ENCODE data around the gene FBXO40. TPM values are rescaled to one million over a fixed set of nuclear protein-coding genes. Genes with fewer than 3 reads are reported as not detected.
A peak's percentile ranks its signal among the peaks of the same experiment; 100 is the strongest.

Gene FBXO40, protein sequence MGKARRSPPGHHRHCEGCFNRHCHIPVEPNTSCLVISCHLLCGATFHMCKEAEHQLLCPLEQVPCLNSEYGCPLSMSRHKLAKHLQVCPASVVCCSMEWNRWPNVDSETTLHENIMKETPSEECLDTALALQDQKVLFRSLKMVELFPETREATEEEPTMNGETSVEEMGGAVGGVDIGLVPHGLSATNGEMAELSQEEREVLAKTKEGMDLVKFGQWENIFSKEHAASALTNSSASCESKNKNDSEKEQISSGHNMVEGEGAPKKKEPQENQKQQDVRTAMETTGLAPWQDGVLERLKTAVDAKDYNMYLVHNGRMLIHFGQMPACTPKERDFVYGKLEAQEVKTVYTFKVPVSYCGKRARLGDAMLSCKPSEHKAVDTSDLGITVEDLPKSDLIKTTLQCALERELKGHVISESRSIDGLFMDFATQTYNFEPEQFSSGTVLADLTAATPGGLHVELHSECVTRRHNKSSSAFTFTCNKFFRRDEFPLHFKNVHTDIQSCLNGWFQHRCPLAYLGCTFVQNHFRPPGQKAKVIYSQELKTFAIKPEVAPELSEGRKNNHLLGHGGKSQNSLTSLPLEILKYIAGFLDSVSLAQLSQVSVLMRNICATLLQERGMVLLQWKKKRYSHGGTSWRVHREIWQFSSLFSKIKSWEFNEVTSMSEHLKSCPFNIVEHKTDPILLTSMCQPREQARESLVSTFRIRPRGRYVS
- total RNA-seq (2014; rRNA removed; shearing (Covaris generic)) (0.03 and 0.23 TPM in 2 replicates), polyA plus RNA-seq (2016; fragmentation: Nextera tagmentation; extraction: Ambion mirVana) (0.05 TPM in 1 of 2 replicates, not detected in the other)
- long read RNA-seq = 0 reads

DNA sequence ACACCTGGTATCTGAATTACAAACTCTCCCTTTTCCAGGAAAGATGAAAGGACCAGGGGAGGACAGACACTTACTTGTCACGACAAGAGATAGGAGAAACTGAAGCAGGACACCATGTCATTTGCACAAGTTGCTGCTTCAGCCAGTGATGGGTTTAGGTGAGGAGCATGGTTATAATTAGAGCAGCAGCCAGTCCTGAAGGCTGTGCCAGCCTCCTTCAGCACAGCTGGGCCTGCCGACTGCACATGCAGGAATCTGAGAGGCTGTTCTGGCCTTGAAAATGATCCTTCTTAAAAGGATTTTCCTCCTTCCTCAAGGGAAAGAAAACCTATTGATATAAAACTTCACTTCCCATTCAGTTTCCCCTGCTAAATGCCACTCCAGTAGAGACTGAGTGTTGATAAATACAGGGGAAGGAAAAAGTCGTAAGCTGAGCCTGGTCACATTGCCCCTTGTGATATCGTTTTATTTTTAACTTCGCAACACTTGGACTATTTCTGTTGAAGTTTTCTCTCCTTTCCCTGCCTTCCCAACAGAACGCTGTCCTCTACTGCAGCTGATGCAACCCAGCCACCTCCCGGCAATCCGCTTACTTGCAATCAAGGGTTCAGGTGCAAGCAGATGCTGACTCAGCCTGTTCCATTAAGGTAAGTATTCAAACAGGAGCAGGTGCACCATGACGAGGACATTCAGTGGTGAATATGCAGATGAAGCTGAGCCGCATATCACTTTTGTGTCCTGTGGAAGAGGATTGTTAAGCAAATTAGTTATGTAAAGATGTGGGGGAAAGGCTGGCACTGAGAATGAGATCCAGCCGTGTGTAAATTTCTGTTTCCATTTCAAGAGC is at the start of gene FBXO40:
Gene FBXO40, plus strand, starts transcription at position 524 of the 847 bp plus-strand sequence. CDS start 27,197 bp downstream, outside the sequence.
- TF ChIP-seq, protein P1, sequence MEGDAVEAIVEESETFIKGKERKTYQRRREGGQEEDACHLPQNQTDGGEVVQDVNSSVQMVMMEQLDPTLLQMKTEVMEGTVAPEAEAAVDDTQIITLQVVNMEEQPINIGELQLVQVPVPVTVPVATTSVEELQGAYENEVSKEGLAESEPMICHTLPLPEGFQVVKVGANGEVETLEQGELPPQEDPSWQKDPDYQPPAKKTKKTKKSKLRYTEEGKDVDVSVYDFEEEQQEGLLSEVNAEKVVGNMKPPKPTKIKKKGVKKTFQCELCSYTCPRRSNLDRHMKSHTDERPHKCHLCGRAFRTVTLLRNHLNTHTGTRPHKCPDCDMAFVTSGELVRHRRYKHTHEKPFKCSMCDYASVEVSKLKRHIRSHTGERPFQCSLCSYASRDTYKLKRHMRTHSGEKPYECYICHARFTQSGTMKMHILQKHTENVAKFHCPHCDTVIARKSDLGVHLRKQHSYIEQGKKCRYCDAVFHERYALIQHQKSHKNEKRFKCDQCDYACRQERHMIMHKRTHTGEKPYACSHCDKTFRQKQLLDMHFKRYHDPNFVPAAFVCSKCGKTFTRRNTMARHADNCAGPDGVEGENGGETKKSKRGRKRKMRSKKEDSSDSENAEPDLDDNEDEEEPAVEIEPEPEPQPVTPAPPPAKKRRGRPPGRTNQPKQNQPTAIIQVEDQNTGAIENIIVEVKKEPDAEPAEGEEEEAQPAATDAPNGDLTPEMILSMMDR (conservative IDR thresholded peaks at IDR 0.05; ENCODE audit: low read depth in 2 of 2) = peak in 1 of 2 experiments; percentile 76; a peak in 2 of 4 replicates
- TF ChIP-seq CREB1 (CRISPR knock-in tag; IDR thresholded peaks at IDR 0.05; ENCODE audit: low read depth) = peak; percentile 78
- no peak for TF ChIP-seq ZNF331 (CRISPR knock-in tag; IDR thresholded peaks at IDR 0.05; ENCODE audit: low read depth)
- TF ChIP-seq NANOG (IDR thresholded peaks at IDR 0.05; ENCODE audit: borderline replicate concordance) = peak; percentile 96
- TF ChIP-seq POLR2AphosphoS5 (IDR thresholded peaks at IDR 0.05; ENCODE audit: low read depth) = peak; percentile 56; the same call in 1 of the 2 replicates
- H3K9me2 ChIP-seq (ENCODE audit: insufficient read depth) = no peaks in the 10 kb centered on the region
- peaks cover 47% of the 10 kb centered on the region for H3K4me1 ChIP-seq (ENCODE audit: insufficient read depth)
- ATAC-seq (peak; percentile 96), DNase-seq (ENCODE audit: low spot score) (peak; percentile 99)
- Mint-ChIP-seq H3K36me3 (ENCODE audit: low read depth) (peaks cover 6% of the 10 kb centered on the region; the same call in 1 of the 3 replicates), H3K4me3 (peak within 1 kb of the TSS; percentile 52), H3K27ac (peak within 1 kb of the TSS; percentile 100), H3K27me3 (ENCODE audit: insufficient read depth, low read depth, poor library complexity) (peaks cover 14% of the 10 kb centered on the region), H3K4me1 (peaks cover 61% of the 10 kb centered on the region), H3K9me3 (no peaks in the 10 kb centered on the region)
- no peaks in the 10 kb centered on the region for H3K79me2 ChIP-seq (replicated peaks; ENCODE audit: insufficient read depth)
- H2AFZ ChIP-seq = no peak within 1 kb of the TSS
- no peaks in the 10 kb centered on the region for H3K27me3 ChIP-seq (ENCODE audit: insufficient read depth)
- no peaks in the 10 kb centered on the region for H3K36me3 ChIP-seq (ENCODE audit: insufficient read depth)
- H4K20me1 ChIP-seq (replicated peaks; ENCODE audit: insufficient read depth) = no peaks in the 10 kb centered on the region
- peak within 1 kb of the TSS; percentile 95 for H3K27ac ChIP-seq (ENCODE audit: low read depth)
- peak within 1 kb of the TSS; percentile 27 for H3K4me2 ChIP-seq
- peak within 1 kb of the TSS; percentile 5; the same call in 1 of the 2 replicates for H3K4me3 ChIP-seq
- 0 out of 2 replicates have a peak, but pooled peaks cover 3% of the 10 kb centered on the region for H3F3A ChIP-seq (replicated peaks; ENCODE audit: low read depth)

DNA sequence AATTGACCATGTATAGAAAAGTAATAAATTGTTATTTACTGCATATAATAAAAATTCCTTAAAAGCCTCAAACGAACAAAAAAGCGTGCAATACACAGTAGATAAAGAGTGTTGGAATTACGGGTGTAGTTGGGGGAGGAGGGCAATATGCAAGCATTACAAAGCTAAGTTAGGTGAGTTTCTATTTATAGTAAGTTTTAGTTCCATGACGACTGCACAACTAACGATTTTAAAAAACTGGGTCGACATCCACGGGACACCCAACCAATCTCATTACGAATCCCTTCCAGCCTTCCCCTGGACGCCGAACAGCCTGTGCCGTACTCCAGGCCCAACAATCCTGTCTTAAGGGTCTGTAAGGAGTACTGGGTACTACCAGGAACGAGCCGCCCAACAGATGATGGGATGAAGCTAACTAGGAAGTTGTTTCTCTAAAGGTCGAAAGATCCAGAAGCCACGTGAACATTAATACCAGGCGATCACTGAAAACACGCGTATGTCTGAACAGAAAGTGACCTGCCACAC is 48.1 kb upstream of the FBXO40 start:
- no peaks in the 10 kb centered on the region for H4K20me1 ChIP-seq (replicated peaks; ENCODE audit: insufficient read depth)
- H2AFZ ChIP-seq = peak overlapping the region; percentile 84; the same call in 1 of the 2 replicates
- peaks cover 45% of the 10 kb centered on the region for H3K79me2 ChIP-seq (replicated peaks; ENCODE audit: insufficient read depth)
- H3K36me3 Mint-ChIP-seq (ENCODE audit: low read depth) = peaks cover 47% of the 10 kb centered on the region
- H3K4me2 ChIP-seq = peak overlapping the region; percentile 87
- H3K36me3 ChIP-seq (ENCODE audit: insufficient read depth) = peaks cover 11% of the 10 kb centered on the region; the same call in 1 of the 2 replicates
- peak overlapping the region; percentile 12; the same call in 1 of the 2 replicates for H3K27ac ChIP-seq (ENCODE audit: low read depth)
- H3K4me3 Mint-ChIP-seq = peak overlapping the region; percentile 96
- ATAC-seq = peak; percentile 27
- H3K4me3 ChIP-seq = peak overlapping the region; percentile 66
- H3K27ac Mint-ChIP-seq = peak overlapping the region; percentile 87
- peaks cover 9% of the 10 kb centered on the region for H3K4me1 Mint-ChIP-seq
- no peaks in the 10 kb centered on the region for H3K27me3 ChIP-seq (ENCODE audit: insufficient read depth)
- H3K4me1 ChIP-seq (ENCODE audit: insufficient read depth) = peaks cover 5% of the 10 kb centered on the region
- peak; percentile 33 for DNase-seq (ENCODE audit: low spot score)
- H3F3A ChIP-seq (replicated peaks; ENCODE audit: low read depth) = no peaks in the 10 kb centered on the region
- H3K9me3 Mint-ChIP-seq = peaks cover 4% of the 10 kb centered on the region; the same call in 1 of the 3 replicates
- no peaks in the 10 kb centered on the region for H3K9me2 ChIP-seq (ENCODE audit: insufficient read depth)
- H3K27me3 Mint-ChIP-seq (ENCODE audit: insufficient read depth, low read depth, poor library complexity) = peaks cover 9% of the 10 kb centered on the region
- TF ChIP-seq EZH2phosphoT487 (IDR thresholded peaks at IDR 0.05; ENCODE audit: unreplicated experiment) = no peak
- TF ChIP-seq, protein P2, sequence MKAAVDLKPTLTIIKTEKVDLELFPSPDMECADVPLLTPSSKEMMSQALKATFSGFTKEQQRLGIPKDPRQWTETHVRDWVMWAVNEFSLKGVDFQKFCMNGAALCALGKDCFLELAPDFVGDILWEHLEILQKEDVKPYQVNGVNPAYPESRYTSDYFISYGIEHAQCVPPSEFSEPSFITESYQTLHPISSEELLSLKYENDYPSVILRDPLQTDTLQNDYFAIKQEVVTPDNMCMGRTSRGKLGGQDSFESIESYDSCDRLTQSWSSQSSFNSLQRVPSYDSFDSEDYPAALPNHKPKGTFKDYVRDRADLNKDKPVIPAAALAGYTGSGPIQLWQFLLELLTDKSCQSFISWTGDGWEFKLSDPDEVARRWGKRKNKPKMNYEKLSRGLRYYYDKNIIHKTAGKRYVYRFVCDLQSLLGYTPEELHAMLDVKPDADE (IDR thresholded peaks at IDR 0.05) = no peak
- TF ChIP-seq, protein P3, sequence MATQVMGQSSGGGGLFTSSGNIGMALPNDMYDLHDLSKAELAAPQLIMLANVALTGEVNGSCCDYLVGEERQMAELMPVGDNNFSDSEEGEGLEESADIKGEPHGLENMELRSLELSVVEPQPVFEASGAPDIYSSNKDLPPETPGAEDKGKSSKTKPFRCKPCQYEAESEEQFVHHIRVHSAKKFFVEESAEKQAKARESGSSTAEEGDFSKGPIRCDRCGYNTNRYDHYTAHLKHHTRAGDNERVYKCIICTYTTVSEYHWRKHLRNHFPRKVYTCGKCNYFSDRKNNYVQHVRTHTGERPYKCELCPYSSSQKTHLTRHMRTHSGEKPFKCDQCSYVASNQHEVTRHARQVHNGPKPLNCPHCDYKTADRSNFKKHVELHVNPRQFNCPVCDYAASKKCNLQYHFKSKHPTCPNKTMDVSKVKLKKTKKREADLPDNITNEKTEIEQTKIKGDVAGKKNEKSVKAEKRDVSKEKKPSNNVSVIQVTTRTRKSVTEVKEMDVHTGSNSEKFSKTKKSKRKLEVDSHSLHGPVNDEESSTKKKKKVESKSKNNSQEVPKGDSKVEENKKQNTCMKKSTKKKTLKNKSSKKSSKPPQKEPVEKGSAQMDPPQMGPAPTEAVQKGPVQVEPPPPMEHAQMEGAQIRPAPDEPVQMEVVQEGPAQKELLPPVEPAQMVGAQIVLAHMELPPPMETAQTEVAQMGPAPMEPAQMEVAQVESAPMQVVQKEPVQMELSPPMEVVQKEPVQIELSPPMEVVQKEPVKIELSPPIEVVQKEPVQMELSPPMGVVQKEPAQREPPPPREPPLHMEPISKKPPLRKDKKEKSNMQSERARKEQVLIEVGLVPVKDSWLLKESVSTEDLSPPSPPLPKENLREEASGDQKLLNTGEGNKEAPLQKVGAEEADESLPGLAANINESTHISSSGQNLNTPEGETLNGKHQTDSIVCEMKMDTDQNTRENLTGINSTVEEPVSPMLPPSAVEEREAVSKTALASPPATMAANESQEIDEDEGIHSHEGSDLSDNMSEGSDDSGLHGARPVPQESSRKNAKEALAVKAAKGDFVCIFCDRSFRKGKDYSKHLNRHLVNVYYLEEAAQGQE (IDR thresholded peaks at IDR 0.05; ENCODE audit: unreplicated experiment) = no peak
- TF ChIP-seq NANOG (IDR thresholded peaks at IDR 0.05; ENCODE audit: borderline replicate concordance) = no peak
- no peak for TF ChIP-seq EZH2 (IDR thresholded peaks at IDR 0.05; ENCODE audit: low read depth, unreplicated experiment)
- TF ChIP-seq POLR2AphosphoS5 (IDR thresholded peaks at IDR 0.05; ENCODE audit: low read depth) = no peak
- TF ChIP-seq CREB1 (CRISPR knock-in tag; IDR thresholded peaks at IDR 0.05; ENCODE audit: low read depth) = no peak
- no peak for TF ChIP-seq ZNF331 (CRISPR knock-in tag; IDR thresholded peaks at IDR 0.05; ENCODE audit: low read depth)
- no peak for TF ChIP-seq ZNF114 (CRISPR knock-in tag; IDR thresholded peaks at IDR 0.05)

Measured in GM23338 (cell line).